Stimulated activated naive CD8-positive, alpha-beta T cell treated with anti-CD3 and anti-CD28 coated beads, Interleukin-15, amount 100 ng/mL, for 72 hours (primary cell): ENCODE measurements around the gene ZNF407.

Source experiments
- ATAC-seq: fragments of 150-1000 bp; cut with Tn5 transposase; 2 replicates; pipeline ENCODE4 v1.10.0; 2021; ENCODE audit warnings: mild to moderate bottlenecking, moderate library complexity
- DNase-seq, 2 donors: peaks; one replicate each; pipeline ENCODE4 v3.0.0; 2021 to 2022
- H3K27ac Mint-ChIP-seq, 2 donors: one replicate each; pipeline ENCODE4 v1.8.0; 2022; ENCODE audit warnings: mild to moderate bottlenecking in 2 of 2, mixed read lengths in 2 of 2, moderate library complexity in 2 of 2
- H3K27me3 Mint-ChIP-seq: one replicate; pipeline ENCODE4 v1.8.0; 2022; ENCODE audit warnings: mixed read lengths
- H3K4me1 Mint-ChIP-seq: one replicate; pipeline ENCODE4 v1.8.0; 2022; ENCODE audit warnings: mild to moderate bottlenecking, mixed read lengths
- H3K4me3 Mint-ChIP-seq, 2 donors: one replicate each; pipeline ENCODE4 v1.8.0; 2022; ENCODE audit warnings: mild to moderate bottlenecking in 2 of 2, mixed read lengths in 2 of 2, moderate library complexity in 1 of 2
- H3K9me3 Mint-ChIP-seq, 2 donors: one replicate each; pipeline ENCODE4 v1.8.0; 2022; ENCODE audit warnings: mixed read lengths in 2 of 2

The ZNF407 gene

DNA sequence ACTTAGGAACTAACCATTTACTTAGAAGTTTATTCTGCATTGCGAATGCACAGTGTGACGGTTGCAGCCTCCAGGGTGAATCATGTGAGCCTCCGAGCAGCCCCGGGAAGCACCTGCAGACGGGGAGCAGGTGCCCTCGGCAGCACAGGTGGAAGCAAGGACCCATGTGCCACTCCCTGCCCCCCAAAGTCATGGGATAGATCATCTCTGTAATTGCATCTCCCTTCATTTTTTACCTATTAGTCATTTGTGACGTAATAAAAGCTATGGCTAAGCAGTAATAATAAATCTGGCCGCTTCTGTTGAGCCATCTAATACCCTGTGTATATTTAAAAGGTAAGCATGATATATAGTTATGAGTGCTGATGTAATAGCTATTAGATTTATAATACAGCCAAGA, 514.1 kb downstream of the ZNF407 start:
- Mint-ChIP-seq H3K27ac (no peak overlapping the region), H3K4me1 (no peaks in the 10 kb centered on the region), H3K27me3 (no peaks in the 10 kb centered on the region), H3K9me3 (peaks cover 0 to 7% of the 10 kb centered on the region in 2 donors), H3K4me3 (no peak overlapping the region)
- ATAC-seq = no peak
- no peak for DNase-seq

GRCh38 chr18:75112186-75113096, 514.8 kb downstream of the ZNF407 start:
- Mint-ChIP-seq H3K27me3 (no peaks in the 10 kb centered on the region), H3K9me3 (peaks cover 0 to 7% of the 10 kb centered on the region in 2 donors), H3K4me1 (no peaks in the 10 kb centered on the region), H3K4me3 (no peak overlapping the region), H3K27ac (no peak overlapping the region)
- DNase-seq (no peak), ATAC-seq (no peak)

DNA sequence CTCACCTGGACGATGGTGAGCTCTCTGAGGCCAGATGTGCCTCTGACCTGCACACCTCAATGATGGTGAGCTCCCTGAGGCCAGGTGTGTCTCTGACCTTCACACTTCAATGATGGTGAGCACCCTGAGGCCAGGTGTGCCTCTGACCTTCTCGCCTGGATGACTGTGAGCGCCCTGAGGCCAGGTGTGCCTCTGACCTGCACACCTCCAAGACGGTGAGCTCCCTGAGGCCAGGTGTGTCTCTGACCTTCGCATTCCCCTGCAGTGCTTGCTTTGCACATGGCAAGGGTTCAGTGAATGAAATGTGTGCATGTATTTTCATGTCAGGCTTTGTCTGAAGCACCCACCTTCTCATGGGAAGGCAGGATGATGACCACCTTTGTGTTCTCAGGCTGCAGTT, 515.8 kb downstream of the ZNF407 start:
- no peak overlapping the region for H3K27ac Mint-ChIP-seq
- DNase-seq (no peak), ATAC-seq (no peak)
- H3K4me3 Mint-ChIP-seq = no peak overlapping the region
- H3K9me3 Mint-ChIP-seq = peaks cover 0 to 7% of the 10 kb centered on the region in 2 donors
- H3K4me1 Mint-ChIP-seq = no peaks in the 10 kb centered on the region
- no peaks in the 10 kb centered on the region for H3K27me3 Mint-ChIP-seq

- H3K4me3 Mint-ChIP-seq = no peak overlapping the region
- no peak for DNase-seq
- ATAC-seq = no peak
These were observed 516.6 kb downstream of the ZNF407 start for GRCh38 chr18:75114231-75114764.

More at GRCh38 chr18:75114231-75114764, 516.6 kb downstream of the ZNF407 start:
- no peaks in the 10 kb centered on the region for H3K27me3 Mint-ChIP-seq
- H3K9me3 Mint-ChIP-seq = peaks cover 0 to 7% of the 10 kb centered on the region in 2 donors
- H3K27ac Mint-ChIP-seq = no peak overlapping the region
- no peaks in the 10 kb centered on the region for H3K4me1 Mint-ChIP-seq
